Transverse colon (tissue), 4 donors: ENCODE data around the gene HVCN1. TPM values are rescaled to one million over a fixed set of nuclear protein-coding genes. Genes with fewer than 3 reads are reported as not detected.

Source experiments
- DNase-seq: peaks from one replicate; pipeline ENCODE4 v3.0.0-alpha.2; 2019
- H3K27ac ChIP-seq, 4 donors: fragments of 200-600 bp; sonication (generic); 2 replicates each; pipeline ENCODE4 v1.5.1; 2016 to 2018; ENCODE audit warnings: inconsistent platforms in 4 of 4
- H3K27me3 ChIP-seq: fragments of 200-600 bp; sonication (generic); 2 replicates; pipeline ENCODE4 v1.5.1; 2017; ENCODE audit warnings: inconsistent platforms
- H3K36me3 ChIP-seq, 4 donors: fragments of 200-600 bp; sonication (generic); 2 replicates each; pipeline ENCODE4 v1.5.1; 2017 to 2019; ENCODE audit warnings: inconsistent platforms in 4 of 4
- H3K4me1 ChIP-seq, 4 donors: fragments of 200-600 bp; sonication (generic); 2 replicates each; pipeline ENCODE4 v1.5.1; 2017 to 2020; ENCODE audit warnings: inconsistent platforms in 4 of 4
- H3K4me3 ChIP-seq, 4 donors: fragments of 200-600 bp; sonication (generic); 1 replicate in 1 of 4; 2 replicates in 3 of 4; pipeline versions ENCODE4 v1.5.1 to v1.6.1; 2017 to 2019; ENCODE audit warnings: inconsistent platforms in 4 of 4
- H3K9me3 ChIP-seq, 2 donors: fragments of 200-600 bp; sonication (generic); 2 replicates each; pipeline ENCODE4 v1.5.1; 2017 to 2019; ENCODE audit warnings: inconsistent platforms in 2 of 2
- EP300 ChIP-seq: sonication (generic); formaldehyde crosslinking; IDR thresholded peaks from one replicate; pipeline ENCODE4 v1.6.1; 2017; ENCODE audit warnings: antibody characterized with exemption, low read depth
- POLR2A ChIP-seq: fragments of 450-650 bp; IDR thresholded peaks from one replicate; pipeline ENCODE4 v1.6.1; 2016; ENCODE audit warnings: antibody characterized with exemption, mild to moderate bottlenecking, moderate library complexity
- POLR2AphosphoS5 ChIP-seq, 3 donors: sonication (generic); formaldehyde crosslinking; IDR thresholded peaks; one replicate each; pipeline ENCODE4 v1.6.1; 2016; ENCODE audit warnings: antibody characterized with exemption in 3 of 3
- WGBS, 2 donors: methylation state at CpG; one replicate each; pipeline ENCODE4 v1.1.5; 2018; ENCODE audit warnings: low coverage in 1 of 2; 5-methylcytosine and 5-hydroxymethylcytosine counted together
- in situ Hi-C, 4 donors: fragments of 200-750 bp; cut with MboI; loops; one replicate each; pipeline versions ENCODE4 v1.15.0 to v1.15.1; 2017; ENCODE audit warnings: low sequenced_read_pairs in 3 of 4, low pct_ligation_motif_present in 1 of 4, low pct_unique_long_range_greater_than_20kb in 1 of 4
- intact Hi-C: fragments of 100-400 bp; cut with DNase I; formaldehyde crosslinking; loops from one replicate; pipeline ENCODE4 v1.15.1; 2023; ENCODE audit warnings: low total_unique reads
- total RNA-seq, 4 donors: library from RNA; depleted of rRNA; stranded (reverse); fragments of >200 nt; gene quantifications; one replicate each; pipeline ENCODE4 v1.1.0, GENCODE V29; 2016
- TF ChIP-seq, protein P1 (sequence below), 5 experiments: fragments of 200-600 bp in 3 of 5; fragments of 450-650 bp in 2 of 5; sonication (generic) in 3 of 5; IDR thresholded peaks; 1 replicate in 2 of 5; 2 replicates in 3 of 5; pipeline ENCODE4 v1.5.1; 2016 to 2017; ENCODE audit warnings: antibody characterized with exemption in 5 of 5, inconsistent platforms in 3 of 5, mild to moderate bottlenecking in 2 of 5, moderate library complexity in 1 of 5

The HVCN1 gene
- total RNA-seq, 4 donors from 2014 or later = 3.4 to 7.9 (median 7.3) TPM; not detected in 1

DNA sequence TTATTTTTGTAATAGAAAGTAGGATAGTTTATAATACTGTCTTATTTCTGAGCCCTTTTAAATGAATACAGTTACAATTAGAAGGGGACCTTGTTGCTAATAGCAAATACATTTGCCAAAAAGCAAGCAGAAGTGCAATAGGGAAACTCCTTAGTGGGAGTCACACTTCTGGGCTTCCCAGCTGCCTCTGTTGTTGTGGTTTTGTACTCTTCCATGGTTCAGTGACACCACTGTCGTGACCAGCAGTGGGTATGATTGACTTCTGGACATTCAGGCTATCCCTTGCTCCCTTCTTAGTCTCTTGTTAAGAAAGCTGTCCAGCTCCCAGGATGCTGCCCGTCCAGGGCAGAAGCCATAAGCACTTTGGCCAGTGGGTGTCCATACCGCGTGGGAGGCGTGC, 52.4 kb downstream of the HVCN1 start:
- in situ Hi-C loops = no loop called here
- H3K4me3 ChIP-seq = no peak overlapping the region

DNA sequence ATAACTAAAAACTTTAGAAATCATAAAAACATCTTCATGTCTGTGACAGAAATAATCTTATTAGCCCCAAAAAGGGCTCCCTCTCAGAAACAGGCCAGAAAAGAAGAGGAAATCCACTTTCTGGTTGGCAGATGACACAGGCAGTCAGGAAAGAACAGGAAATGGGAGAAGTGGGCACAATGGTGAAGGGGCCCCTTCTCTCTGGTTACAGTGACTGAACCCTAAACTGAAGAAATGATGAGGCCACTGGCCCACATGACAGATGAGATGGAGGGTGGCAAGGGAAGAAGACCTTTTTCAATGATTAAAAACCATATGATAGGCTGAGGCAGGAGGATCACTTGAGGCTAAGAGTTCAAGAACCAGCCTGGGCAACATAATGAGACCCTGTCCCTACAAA, 53.9 kb downstream of the HVCN1 start:
- in situ Hi-C loops = no loop called here
- Histone ChIP-seq H3K9me3 (no peaks in the 10 kb centered on the region), H3K27me3 (no peaks in the 10 kb centered on the region), H3K27ac (no peak overlapping the region), H3K4me1 (peaks cover 0 to 4% (median 0%) of the 10 kb centered on the region in 4 donors), H3K36me3 (no peaks in the 10 kb centered on the region), H3K4me3 (no peak overlapping the region)
- intact Hi-C loops = no loop called here
- DNase-seq = no peak
- TF ChIP-seq POLR2AphosphoS5 (IDR thresholded peaks at IDR 0.05) (no peak), EP300 (no peak), POLR2A (no peak)
- TF ChIP-seq, protein P1, sequence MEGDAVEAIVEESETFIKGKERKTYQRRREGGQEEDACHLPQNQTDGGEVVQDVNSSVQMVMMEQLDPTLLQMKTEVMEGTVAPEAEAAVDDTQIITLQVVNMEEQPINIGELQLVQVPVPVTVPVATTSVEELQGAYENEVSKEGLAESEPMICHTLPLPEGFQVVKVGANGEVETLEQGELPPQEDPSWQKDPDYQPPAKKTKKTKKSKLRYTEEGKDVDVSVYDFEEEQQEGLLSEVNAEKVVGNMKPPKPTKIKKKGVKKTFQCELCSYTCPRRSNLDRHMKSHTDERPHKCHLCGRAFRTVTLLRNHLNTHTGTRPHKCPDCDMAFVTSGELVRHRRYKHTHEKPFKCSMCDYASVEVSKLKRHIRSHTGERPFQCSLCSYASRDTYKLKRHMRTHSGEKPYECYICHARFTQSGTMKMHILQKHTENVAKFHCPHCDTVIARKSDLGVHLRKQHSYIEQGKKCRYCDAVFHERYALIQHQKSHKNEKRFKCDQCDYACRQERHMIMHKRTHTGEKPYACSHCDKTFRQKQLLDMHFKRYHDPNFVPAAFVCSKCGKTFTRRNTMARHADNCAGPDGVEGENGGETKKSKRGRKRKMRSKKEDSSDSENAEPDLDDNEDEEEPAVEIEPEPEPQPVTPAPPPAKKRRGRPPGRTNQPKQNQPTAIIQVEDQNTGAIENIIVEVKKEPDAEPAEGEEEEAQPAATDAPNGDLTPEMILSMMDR (IDR thresholded peaks at IDR 0.05) = no peak

More for the DNA sequence above, 52.4 kb downstream of the HVCN1 start:
- peaks cover 0 to 8% (median 0%) of the 10 kb centered on the region in 4 donors for H3K4me1 ChIP-seq
- WGBS, 2 donors = 40 to 90% methylated on average over 1 to 5 of the region's 5 CpGs
- no peaks in the 10 kb centered on the region for H3K36me3 ChIP-seq
- no peak overlapping the region for H3K27ac ChIP-seq
- DNase-seq = no peak
- no peaks in the 10 kb centered on the region for H3K9me3 ChIP-seq
- no peaks in the 10 kb centered on the region for H3K27me3 ChIP-seq
- intact Hi-C loops = no loop called here
- TF ChIP-seq POLR2AphosphoS5 (IDR thresholded peaks at IDR 0.05) = no peak
- TF ChIP-seq, protein P1 (IDR thresholded peaks at IDR 0.05) = no peak
- no peak for TF ChIP-seq POLR2A
- no peak for TF ChIP-seq EP300

- intact Hi-C loops = no loop called here
- no peaks in the 10 kb centered on the region for H3K9me3 ChIP-seq
- 77 to 79% methylated on average over 7 to 8 of the region's 8 CpGs for WGBS, 2 donors
- H3K27me3 ChIP-seq = no peaks in the 10 kb centered on the region
- no peaks in the 10 kb centered on the region for H3K4me1 ChIP-seq
- H3K36me3 ChIP-seq = peaks cover 0 to 5% (median 0%) of the 10 kb centered on the region in 4 donors
- TF ChIP-seq POLR2A = no peak
- no peak for TF ChIP-seq POLR2AphosphoS5 (IDR thresholded peaks at IDR 0.05)
- TF ChIP-seq EP300 = no peak
- TF ChIP-seq, protein P1 (IDR thresholded peaks at IDR 0.05) = no peak
- no peak for DNase-seq
- H3K4me3 ChIP-seq = no peak overlapping the region
- no peak overlapping the region for H3K27ac ChIP-seq
- in situ Hi-C loops = no loop called here
Observed at GRCh38 chr12:110627500-110628195, 61.3 kb downstream of the HVCN1 start.

DNA sequence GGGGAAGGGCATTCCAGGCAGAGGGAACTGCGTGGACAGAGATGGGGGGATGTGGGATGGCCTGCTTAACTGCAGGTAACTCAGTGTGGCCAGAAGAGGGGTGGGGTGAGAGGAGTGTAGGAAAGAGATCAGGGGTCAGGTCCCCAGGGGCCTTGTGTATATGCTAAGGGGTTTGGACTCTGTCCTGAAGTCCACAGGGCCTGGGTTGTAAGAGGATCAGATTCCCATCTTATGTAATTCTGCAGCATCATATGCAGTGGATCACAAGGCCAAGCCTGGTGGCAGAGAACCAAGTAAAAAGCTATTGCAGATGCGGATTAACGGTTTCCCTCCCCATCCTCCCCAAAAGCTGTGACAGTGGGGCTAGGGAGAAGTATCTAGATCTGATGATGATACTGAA, 66.3 kb downstream of the HVCN1 start:
- no peak overlapping the region for H3K27ac ChIP-seq
- H3K4me1 ChIP-seq = no peaks in the 10 kb centered on the region
- TF ChIP-seq, protein P1 (IDR thresholded peaks at IDR 0.05) = no peak
- TF ChIP-seq EP300 = no peak
- no peak for TF ChIP-seq POLR2A
- no peak for TF ChIP-seq POLR2AphosphoS5 (IDR thresholded peaks at IDR 0.05)
- intact Hi-C loops = no loop called here
- in situ Hi-C loops = loop anchor here in 1 of 4 donors (25.0 kb wide), 1 partner anchor 535 kb away; no protein-coding TSS in a partner anchor
- 83 to 84% methylated on average over 1 to 3 of the region's 3 CpGs for WGBS, 2 donors
- H3K27me3 ChIP-seq = no peaks in the 10 kb centered on the region
- no peak for DNase-seq
- H3K9me3 ChIP-seq = no peaks in the 10 kb centered on the region
- H3K36me3 ChIP-seq = no peaks in the 10 kb centered on the region
- no peak overlapping the region for H3K4me3 ChIP-seq
